KBM-7 (cell line): ENCODE data around the gene POTEJ.
"Not testable (repeated sequence)": the region's sequence is repeated elsewhere in the genome, so short reads cannot be mapped to it uniquely, and the experiment has no call there.

ENCODE experiments used
- DNase-seq: peaks from one replicate; pipeline ENCODE4 v3.0.0-alpha.2; 2015
- in situ Hi-C: fragments of 300-500 bp; cut with MboI; formaldehyde crosslinking; loops from 2 replicates; pipeline ENCODE4 v1.14.3; 2020; ENCODE audit warnings: low sequenced_read_pairs, low pct_unique_long_range_greater_than_20kb, mixed read lengths

POTEJ gene

GRCh38 chr2:130611140-130611539 lies at the start of gene POTEJ:
Gene POTEJ, plus strand, starts transcription at chr2:130611440. Its CDS starts 93 bp downstream, at chr2:130611533.
- DNase-seq, in situ Hi-C loops: not testable (repeated sequence)

DNA sequence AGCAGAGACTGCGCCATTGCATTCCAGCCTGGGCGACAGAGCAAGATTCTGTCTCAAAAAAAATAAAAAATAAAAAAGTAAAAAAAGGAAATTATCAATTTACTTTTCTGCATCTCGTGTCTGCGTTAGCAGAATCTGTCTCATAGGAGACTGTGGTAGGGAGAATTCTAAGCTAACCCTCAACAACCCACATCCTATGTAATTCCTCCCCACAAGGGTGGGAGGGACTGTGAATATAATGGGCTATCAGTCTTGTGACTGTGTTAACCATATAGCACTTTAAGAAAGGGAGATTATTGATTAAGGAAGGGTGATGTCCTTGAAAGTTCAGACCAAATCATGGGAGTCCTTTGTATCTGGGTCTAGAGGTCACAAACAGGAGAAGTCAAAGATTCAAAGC lies 45.1 kb upstream of the POTEJ start:
- in situ Hi-C loops, DNase-seq: not testable (repeated sequence)

DNA sequence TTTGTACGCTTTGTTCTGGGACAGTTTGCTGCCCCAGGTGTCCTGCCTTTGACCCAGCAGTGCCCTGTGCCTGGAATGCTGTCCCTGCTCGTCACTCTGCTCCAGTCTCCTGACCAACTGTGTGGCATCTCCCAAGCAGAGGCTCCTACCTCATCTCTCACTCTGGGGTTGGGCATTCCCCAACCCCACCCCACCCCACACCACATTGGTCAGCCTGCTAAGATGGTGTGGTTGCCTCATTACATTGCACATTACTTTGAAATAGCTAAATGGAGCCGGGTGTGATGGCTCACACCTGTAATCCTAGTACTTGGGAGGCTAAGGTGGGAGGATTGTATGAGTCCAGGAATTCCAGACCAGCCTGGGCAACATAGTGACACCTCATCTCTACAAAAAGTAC lies 39.3 kb upstream of the POTEJ start:
- DNase-seq, in situ Hi-C loops: not testable (repeated sequence)

DNA sequence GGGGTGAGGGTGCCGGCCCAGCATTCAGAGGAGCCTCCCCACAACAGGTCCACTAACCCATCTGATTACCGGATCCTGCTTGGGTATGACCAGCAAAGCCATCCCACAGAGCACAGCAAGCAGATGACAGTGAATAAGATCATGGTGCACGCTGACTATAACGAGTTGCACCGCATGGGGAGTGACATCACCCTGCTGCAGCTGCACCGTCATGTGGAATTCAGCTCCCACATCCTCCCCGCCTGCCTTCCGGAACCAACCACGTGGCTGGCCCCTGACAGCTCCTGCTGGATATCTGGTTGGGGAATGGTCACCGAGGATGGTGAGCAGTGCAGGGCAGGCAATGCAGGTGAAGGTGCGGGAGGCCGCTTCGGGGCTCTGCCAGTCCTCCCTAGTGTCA lies 37.0 kb upstream of the POTEJ start:
- in situ Hi-C loops: not testable (repeated sequence)

DNA sequence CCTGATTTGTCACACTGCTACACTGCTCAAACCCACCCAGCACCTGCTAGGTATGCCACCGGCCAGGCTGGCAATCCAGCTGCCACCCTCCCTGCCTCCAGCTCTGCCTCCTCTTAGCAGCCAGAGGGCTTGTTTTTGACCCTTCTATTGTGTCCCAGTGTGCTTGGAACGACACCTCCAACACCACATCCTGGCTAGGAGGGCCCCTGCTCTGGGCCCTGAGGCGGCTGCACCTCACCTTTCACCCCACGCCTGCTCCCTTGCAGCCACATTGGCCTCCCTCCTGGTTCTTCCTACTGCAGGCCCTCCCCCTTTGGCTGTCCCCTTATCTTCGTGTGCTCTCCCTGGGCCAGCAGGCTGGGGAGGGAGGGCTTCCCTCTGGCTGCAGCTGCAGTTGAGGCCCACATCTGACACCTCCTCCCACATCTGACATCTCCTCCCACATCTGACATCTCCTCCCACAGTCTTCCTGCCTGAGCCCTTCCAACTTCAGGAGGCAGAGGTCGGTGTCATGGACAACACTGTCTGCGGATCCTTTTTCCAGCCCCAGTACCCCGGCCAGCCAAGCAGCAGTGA lies 34.9 kb upstream of the POTEJ start:
- in situ Hi-C loops, DNase-seq: not testable (repeated sequence)

More for the DNA sequence above, 37.0 kb upstream of the POTEJ start:
- not testable (repeated sequence) for DNase-seq

- in situ Hi-C loops, DNase-seq: not testable (repeated sequence)
Observed at GRCh38 chr2:130577559-130577958, 33.7 kb upstream of the POTEJ start.

DNA sequence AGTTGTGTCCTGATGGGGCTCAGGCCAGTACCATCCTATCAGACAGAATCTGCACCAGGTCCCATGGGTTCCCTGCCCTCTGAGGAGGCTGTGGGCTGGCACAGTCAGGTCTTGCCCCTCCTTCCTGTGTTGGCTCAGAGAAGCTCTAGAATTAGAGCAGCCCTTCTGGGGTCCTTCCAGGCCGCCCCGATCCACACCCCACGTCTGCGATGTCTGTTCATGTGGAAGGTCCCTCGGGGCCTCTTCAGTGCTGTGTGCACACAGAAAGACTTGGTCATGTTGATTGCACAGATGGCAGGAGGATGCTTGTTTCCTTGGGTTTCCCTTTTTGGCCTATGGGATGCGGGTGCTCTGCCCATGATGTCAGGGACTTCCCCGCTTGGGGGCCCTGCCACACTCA lies 32.1 kb upstream of the POTEJ start:
- DNase-seq, in situ Hi-C loops: not testable (repeated sequence)

- in situ Hi-C loops, DNase-seq: not testable (repeated sequence)
Observed at GRCh38 chr2:130581491-130581890, 29.7 kb upstream of the POTEJ start.

DNA sequence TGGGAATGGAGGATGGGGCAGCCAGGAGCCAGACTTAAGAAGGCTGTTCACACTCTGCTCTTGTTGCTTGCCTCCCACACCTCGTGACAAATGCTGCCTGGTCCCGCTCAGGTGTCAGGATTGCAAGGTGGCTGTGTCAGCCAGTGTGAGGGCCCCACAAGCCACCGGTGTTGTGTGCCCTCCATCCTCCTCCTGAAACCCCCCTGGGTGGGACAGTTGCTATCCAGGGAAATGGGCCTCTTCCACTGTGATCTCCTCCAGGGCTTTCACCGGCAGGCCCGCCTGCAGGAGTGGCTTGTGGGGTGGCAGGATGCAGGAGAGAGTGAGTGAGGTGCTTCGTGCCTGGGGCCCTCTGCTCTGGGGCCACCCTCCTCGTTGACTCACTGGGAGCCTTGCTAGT lies 28.3 kb upstream of the POTEJ start:
- in situ Hi-C loops, DNase-seq: not testable (repeated sequence)

GRCh38 chr2:130583582-130583981 lies 27.7 kb upstream of the POTEJ start:
- in situ Hi-C loops: not testable (repeated sequence)

GRCh38 chr2:130584726-130585125 lies 26.5 kb upstream of the POTEJ start:
- in situ Hi-C loops, DNase-seq: not testable (repeated sequence)

More at GRCh38 chr2:130583582-130583981, 27.7 kb upstream of the POTEJ start:
- DNase-seq: not testable (repeated sequence)

- in situ Hi-C loops: not testable (repeated sequence)
Observed at GRCh38 chr2:130588688-130589458, 22.4 kb upstream of the POTEJ start.

DNA sequence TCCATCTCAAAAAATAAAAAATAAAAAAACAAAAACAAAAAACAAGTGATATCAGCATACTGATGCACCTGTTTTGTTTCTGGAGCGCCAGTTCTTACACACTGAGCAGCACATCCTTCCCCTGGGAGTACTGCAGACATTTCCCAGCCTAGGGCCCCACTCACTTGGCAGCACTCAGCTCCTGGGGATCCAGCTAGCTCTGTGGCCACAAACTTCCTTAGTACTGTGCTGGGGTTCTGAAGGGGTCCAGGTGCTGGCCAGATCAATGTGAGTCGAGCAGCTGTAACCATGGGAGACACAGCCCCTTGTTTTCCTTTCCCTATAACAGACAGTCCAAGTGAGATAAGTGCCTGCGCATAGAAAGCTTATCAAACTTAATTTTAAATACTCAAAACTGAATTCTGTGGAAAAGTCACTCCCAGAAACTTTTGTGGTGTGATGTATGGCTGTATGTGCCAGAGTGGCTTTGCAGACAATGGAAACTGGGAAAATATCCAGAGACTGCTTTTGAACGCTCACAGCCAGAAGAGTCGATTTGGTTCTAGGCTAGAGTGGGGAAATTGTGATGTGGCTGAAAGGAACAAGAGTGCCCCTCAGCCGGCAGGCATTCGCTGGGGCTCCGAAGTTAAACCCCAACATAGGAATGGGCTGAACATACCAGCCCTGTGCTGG lies 20.9 kb upstream of the POTEJ start:
- in situ Hi-C loops, DNase-seq: not testable (repeated sequence)

More at GRCh38 chr2:130588688-130589458, 22.4 kb upstream of the POTEJ start:
- DNase-seq: not testable (repeated sequence)

- DNase-seq, in situ Hi-C loops: not testable (repeated sequence)
Observed at GRCh38 chr2:130590842-130591359, 20.3 kb upstream of the POTEJ start.

DNA sequence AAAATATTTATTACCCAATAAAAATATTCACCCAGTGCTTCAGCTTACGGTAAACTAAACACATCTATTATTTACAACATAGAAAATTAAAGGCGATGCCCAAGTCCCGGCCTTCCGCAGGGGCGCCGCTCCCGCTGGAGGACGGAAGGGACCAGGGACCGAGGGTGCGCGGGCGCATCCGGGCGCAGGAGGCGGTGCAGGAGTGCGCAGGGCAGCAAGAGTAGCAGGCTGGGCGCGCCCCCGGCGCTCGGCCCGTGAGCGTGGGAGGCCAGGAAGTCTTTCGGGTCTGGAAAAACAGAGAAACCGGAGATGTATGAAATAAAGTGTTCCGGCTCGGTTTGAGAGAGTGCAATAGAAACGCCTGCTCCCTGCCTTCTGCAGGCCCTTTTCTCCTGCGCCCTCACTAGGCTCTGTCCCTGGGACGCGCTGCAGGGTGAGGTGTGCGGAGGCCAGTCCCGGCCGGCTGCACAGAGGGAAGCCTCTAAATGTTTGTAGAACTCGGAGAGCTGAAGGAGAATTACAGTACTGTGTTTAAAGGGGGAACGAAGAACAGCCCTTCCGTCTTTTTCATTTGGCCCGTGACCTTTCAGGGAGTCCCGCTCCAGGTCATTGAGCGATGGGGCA lies 18.3 kb upstream of the POTEJ start:
- DNase-seq, in situ Hi-C loops: not testable (repeated sequence)

DNA sequence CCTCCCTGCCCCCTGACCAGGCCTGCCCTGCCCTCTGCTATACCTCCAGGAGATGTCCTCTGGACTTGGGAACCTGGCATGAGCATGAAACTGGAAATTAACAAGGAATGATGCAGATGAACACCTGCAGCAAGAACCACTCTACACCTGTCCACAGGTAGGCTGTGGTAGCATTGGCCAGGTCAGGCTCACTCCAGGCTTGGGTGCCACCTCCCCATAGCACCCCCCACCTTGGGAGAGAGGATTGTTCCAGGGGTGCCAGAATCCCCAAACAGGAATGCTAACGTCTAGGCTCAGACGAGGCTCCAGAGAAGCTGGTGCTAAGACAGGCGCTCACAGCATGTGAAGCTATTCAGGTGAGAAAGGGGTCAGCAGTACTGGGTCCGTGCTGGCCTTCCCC lies 17.2 kb upstream of the POTEJ start:
- DNase-seq, in situ Hi-C loops: not testable (repeated sequence)

DNA sequence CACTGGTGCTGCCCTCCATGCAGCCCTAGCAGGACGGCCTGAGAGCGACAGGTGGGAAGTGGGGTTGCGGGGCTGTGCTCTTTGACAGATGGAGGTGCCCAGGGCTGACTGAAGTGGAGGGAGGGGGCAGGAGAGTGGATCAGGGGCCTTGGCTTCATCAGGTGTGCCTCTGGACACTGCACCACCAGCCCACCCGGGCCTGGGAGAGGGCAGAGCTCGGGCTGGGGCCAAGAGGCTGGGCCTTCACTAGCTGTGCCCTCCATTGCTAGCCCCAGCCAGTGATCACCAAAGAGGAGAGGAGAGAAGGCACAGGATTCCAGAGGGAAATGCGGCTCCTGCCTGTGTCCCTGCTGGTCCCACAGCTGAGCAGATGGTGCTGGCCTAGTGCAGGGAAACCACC lies 14.5 kb upstream of the POTEJ start:
- DNase-seq: not testable (repeated sequence)

DNA sequence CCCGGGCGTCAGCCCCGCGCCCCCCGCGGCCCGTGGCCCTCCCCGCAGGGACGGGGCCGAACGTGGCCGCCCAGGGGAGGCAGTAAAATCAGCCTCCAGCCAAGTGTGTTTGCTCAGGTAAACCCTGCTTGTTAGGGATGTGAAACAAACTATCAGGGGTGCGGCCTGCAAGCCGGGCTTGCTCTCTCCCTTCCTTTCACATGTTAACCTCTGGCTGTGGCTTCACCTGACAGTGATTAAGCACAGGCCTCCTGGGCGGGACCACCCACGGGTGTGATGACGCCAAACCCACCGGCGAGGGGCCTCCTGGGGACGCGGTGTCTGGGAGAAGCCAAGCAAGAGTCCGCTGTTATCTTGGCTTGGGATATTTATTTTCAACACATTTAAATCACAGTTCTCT lies 13.2 kb upstream of the POTEJ start:
- in situ Hi-C loops, DNase-seq: not testable (repeated sequence)

More for the DNA sequence above, 14.5 kb upstream of the POTEJ start:
- in situ Hi-C loops: not testable (repeated sequence)

DNA sequence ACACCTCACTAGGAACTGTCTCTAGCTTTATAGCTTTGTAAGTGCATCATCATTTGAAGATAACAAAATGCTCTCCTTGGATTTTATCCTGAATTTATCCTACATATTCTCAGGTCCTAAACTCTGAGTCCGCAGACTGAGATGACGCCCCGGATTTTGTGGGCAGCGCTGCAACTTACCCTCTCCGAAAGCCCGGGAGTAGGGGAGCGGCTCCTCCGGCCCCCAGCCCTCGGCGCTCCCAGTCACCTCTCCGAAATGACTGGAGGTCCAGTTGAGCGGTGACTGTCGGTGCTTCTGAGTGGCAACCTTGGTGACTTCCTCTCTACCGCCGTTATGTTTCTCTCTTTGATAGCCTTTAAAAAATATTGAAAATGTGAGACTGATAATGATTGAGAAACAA lies 12.8 kb upstream of the POTEJ start:
- DNase-seq, in situ Hi-C loops: not testable (repeated sequence)
